A549 (cell line): ENCODE measurements around the gene GAREM1.

ENCODE experiments used
- BHLHE40 ChIP-seq: IDR thresholded peaks from 2 replicates; pipeline ENCODE4 v1.6.1; 2012; ENCODE audit warnings: low read depth, low read length, inconsistent platforms
- CBX8 ChIP-seq: fragments of 200-600 bp; sonication (generic); IDR thresholded peaks from 2 replicates; pipeline ENCODE4 v1.6.1; 2016
- ESRRA ChIP-seq: fragments of 150-350 bp; IDR thresholded peaks from 2 replicates; pipeline ENCODE4 v1.6.1; 2014; ENCODE audit warnings: mild to moderate bottlenecking, low read length, borderline replicate concordance
- HMGXB4 ChIP-seq: fragments of 250-450 bp; sonication (Bioruptor Pico); IDR thresholded peaks from 2 replicates; pipeline ENCODE4 v1.5.0; 2021; ENCODE audit warnings: mild to moderate bottlenecking, moderate library complexity, borderline replicate concordance
- MAFK ChIP-seq: fragments of 450-650 bp; IDR thresholded peaks from 2 replicates; pipeline ENCODE4 v1.6.1; 2014; ENCODE audit not compliant: partially characterized antibody
- NR3C1 ChIP-seq: fragments of >200 bp; sonication (Bioruptor Twin); formaldehyde crosslinking; IDR thresholded peaks from 3 replicates; pipeline ENCODE4 v1.6.1; 2017
- POLR2A ChIP-seq: IDR thresholded peaks from 2 replicates; pipeline ENCODE4 v1.6.1; 2012; ENCODE audit warnings: mild to moderate bottlenecking, low read length
- POLR2AphosphoS2 ChIP-seq: conservative IDR thresholded peaks from 2 replicates; pipeline ENCODE4 v1.6.1; 2012; ENCODE audit warnings: low read length, improper control_type of control experiment, inconsistent platforms
- RAD21 ChIP-seq, 2 experiments: fragments of >200 bp in 1 of 2; sonication (Bioruptor Twin) in 1 of 2; formaldehyde crosslinking in 1 of 2; IDR thresholded peaks in 1 of 2; conservative IDR thresholded peaks in 1 of 2; 2 replicates in 1 of 2; 3 replicates in 1 of 2; pipeline ENCODE4 v1.6.1; 2012 to 2018; ENCODE audit warnings: inconsistent platforms in 1 of 2
- RARB ChIP-seq: fragments of 250-450 bp; sonication (Bioruptor Pico); IDR thresholded peaks from 2 replicates; pipeline ENCODE4 v1.8.0; 2021; ENCODE audit warnings: mild to moderate bottlenecking, moderate library complexity
- RFX5 ChIP-seq: fragments of 450-650 bp; IDR thresholded peaks from 2 replicates; pipeline ENCODE4 v1.7.1; 2014; ENCODE audit warnings: antibody characterized with exemption, mild to moderate bottlenecking, moderate library complexity
- TF ChIP-seq, protein P1 (sequence below): fragments of >200 bp; sonication (Bioruptor Twin); formaldehyde crosslinking; IDR thresholded peaks from 3 replicates; pipeline ENCODE4 v1.5.1; 2016
- TF ChIP-seq, protein P2 (sequence below): IDR thresholded peaks from 2 replicates; pipeline ENCODE4 v1.6.1; 2012
- TF ChIP-seq, protein P3 (sequence below): fragments of 200-600 bp; sonication (generic); IDR thresholded peaks from 2 replicates; pipeline ENCODE4 v1.6.1; 2016; ENCODE audit warnings: antibody characterized with exemption, mild to moderate bottlenecking, moderate library complexity

DNA sequence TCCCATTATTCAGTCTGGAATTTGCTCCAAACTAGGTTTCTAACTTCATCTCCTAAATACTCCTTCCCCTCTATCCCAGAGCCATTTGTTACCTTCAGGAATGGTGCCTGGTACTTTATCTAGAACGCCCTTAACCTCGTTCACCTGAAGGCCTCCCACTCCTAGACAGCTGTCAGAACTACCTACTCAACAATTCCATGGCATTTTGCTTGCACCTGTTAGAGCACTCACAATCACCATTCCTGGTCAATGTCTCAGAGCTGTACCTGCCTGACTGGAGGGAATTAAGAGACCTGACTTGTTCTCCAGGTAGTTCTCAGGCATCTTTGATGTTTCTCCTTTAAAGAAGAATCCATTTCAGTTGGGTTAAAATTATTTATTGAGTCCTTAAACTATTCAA, 88.9 kb downstream of the GAREM1 start:
- TF ChIP-seq POLR2A (no peak), NR3C1 (no peak), CBX8 (no peak), RARB (CRISPR knock-in tag) (no peak), MAFK (no peak), BHLHE40 (no peak), ESRRA (no peak), RAD21 (conservative IDR thresholded peaks at IDR 0.05 in 1 of 2, IDR thresholded peaks at IDR 0.05 in 1 of 2) (no peak), HMGXB4 (CRISPR knock-in tag) (no peak), POLR2AphosphoS2 (no peak), RFX5 (no peak)
- TF ChIP-seq, protein P1, sequence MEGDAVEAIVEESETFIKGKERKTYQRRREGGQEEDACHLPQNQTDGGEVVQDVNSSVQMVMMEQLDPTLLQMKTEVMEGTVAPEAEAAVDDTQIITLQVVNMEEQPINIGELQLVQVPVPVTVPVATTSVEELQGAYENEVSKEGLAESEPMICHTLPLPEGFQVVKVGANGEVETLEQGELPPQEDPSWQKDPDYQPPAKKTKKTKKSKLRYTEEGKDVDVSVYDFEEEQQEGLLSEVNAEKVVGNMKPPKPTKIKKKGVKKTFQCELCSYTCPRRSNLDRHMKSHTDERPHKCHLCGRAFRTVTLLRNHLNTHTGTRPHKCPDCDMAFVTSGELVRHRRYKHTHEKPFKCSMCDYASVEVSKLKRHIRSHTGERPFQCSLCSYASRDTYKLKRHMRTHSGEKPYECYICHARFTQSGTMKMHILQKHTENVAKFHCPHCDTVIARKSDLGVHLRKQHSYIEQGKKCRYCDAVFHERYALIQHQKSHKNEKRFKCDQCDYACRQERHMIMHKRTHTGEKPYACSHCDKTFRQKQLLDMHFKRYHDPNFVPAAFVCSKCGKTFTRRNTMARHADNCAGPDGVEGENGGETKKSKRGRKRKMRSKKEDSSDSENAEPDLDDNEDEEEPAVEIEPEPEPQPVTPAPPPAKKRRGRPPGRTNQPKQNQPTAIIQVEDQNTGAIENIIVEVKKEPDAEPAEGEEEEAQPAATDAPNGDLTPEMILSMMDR = no peak
- TF ChIP-seq, protein P2, sequence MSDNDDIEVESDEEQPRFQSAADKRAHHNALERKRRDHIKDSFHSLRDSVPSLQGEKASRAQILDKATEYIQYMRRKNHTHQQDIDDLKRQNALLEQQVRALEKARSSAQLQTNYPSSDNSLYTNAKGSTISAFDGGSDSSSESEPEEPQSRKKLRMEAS = no peak
- TF ChIP-seq, protein P3, sequence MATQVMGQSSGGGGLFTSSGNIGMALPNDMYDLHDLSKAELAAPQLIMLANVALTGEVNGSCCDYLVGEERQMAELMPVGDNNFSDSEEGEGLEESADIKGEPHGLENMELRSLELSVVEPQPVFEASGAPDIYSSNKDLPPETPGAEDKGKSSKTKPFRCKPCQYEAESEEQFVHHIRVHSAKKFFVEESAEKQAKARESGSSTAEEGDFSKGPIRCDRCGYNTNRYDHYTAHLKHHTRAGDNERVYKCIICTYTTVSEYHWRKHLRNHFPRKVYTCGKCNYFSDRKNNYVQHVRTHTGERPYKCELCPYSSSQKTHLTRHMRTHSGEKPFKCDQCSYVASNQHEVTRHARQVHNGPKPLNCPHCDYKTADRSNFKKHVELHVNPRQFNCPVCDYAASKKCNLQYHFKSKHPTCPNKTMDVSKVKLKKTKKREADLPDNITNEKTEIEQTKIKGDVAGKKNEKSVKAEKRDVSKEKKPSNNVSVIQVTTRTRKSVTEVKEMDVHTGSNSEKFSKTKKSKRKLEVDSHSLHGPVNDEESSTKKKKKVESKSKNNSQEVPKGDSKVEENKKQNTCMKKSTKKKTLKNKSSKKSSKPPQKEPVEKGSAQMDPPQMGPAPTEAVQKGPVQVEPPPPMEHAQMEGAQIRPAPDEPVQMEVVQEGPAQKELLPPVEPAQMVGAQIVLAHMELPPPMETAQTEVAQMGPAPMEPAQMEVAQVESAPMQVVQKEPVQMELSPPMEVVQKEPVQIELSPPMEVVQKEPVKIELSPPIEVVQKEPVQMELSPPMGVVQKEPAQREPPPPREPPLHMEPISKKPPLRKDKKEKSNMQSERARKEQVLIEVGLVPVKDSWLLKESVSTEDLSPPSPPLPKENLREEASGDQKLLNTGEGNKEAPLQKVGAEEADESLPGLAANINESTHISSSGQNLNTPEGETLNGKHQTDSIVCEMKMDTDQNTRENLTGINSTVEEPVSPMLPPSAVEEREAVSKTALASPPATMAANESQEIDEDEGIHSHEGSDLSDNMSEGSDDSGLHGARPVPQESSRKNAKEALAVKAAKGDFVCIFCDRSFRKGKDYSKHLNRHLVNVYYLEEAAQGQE = no peak
